GM19193 (cell line): ENCODE results near the gene ANKH.

Experiments used
- POLR2A ChIP-seq: IDR thresholded peaks from 4 replicates; pipeline ENCODE4 v1.6.1; 2011; ENCODE audit not compliant: insufficient read depth, insufficient read length; ENCODE audit errors: extremely low read depth

The ANKH gene

GRCh38 chr5:14749579-14750101 lies 121.9 kb downstream of the ANKH start:
- TF ChIP-seq POLR2A = no peak

- no peak for TF ChIP-seq POLR2A
Measured at GRCh38 chr5:14748180-14748900, 123.2 kb downstream of the ANKH start.

GRCh38 chr5:14745753-14746152 lies 125.8 kb downstream of the ANKH start:
- TF ChIP-seq POLR2A = no peak

- no peak for TF ChIP-seq POLR2A
Measured at GRCh38 chr5:14745188-14745563, 126.4 kb downstream of the ANKH start.

GRCh38 chr5:14744296-14745187 lies 127.0 kb downstream of the ANKH start:
- no peak for TF ChIP-seq POLR2A

- no peak for TF ChIP-seq POLR2A
Measured at GRCh38 chr5:14743601-14744295, 127.8 kb downstream of the ANKH start.

- no peak for TF ChIP-seq POLR2A
Measured at GRCh38 chr5:14742498-14742897, 129.1 kb downstream of the ANKH start.

GRCh38 chr5:14741801-14742440 lies 129.7 kb downstream of the ANKH start:
- TF ChIP-seq POLR2A = no peak

GRCh38 chr5:14741131-14741530 lies 130.4 kb downstream of the ANKH start:
- TF ChIP-seq POLR2A = no peak

GRCh38 chr5:14739981-14740380 lies 131.6 kb downstream of the ANKH start:
- TF ChIP-seq POLR2A = no peak

GRCh38 chr5:14739538-14739937 lies 132.0 kb downstream of the ANKH start:
- TF ChIP-seq POLR2A = no peak

GRCh38 chr5:14738050-14738449 lies 133.5 kb downstream of the ANKH start:
- no peak for TF ChIP-seq POLR2A

- no peak for TF ChIP-seq POLR2A
Measured at GRCh38 chr5:14737291-14737690, 134.3 kb downstream of the ANKH start.

GRCh38 chr5:14735944-14736343 lies 135.6 kb downstream of the ANKH start:
- no peak for TF ChIP-seq POLR2A

GRCh38 chr5:14734396-14734795 lies 137.2 kb downstream of the ANKH start:
- TF ChIP-seq POLR2A = no peak

- no peak for TF ChIP-seq POLR2A
Measured at GRCh38 chr5:14733661-14734060, 137.9 kb downstream of the ANKH start.

GRCh38 chr5:14732991-14733390 lies 138.6 kb downstream of the ANKH start:
- TF ChIP-seq POLR2A = no peak
